ENCODE data around the gene SWI5.

- no peak for TF ChIP-seq EZH2 (IDR thresholded peaks at IDR 0.05; ENCODE audit: low read length, unreplicated experiment)
- TF ChIP-seq CTCF (conservative IDR thresholded peaks at IDR 0.05; ENCODE audit: low read depth, low read length) = no peak
Observed at GRCh38 chr9:128249558-128249907, 26.5 kb upstream of the SWI5 start.
